Umbilical cord (tissue), 2 donors: ENCODE measurements around the gene CNFN. TPM values are rescaled to one million over a fixed set of nuclear protein-coding genes. Genes with fewer than 3 reads are reported as not detected.

ENCODE experiments used
- DNase-seq: peaks from one replicate; pipeline ENCODE4 v3.0.0-alpha.2; 2015; ENCODE audit warnings: low spot score
- total RNA-seq: library from RNA; depleted of rRNA; stranded (reverse); fragments of >200 nt; gene quantifications from one replicate; pipeline ENCODE4 v1.2.3, GENCODE V29; 2014; ENCODE audit warnings: low replicate concordance; ENCODE audit not compliant: insufficient read depth

CNFN gene, protein sequence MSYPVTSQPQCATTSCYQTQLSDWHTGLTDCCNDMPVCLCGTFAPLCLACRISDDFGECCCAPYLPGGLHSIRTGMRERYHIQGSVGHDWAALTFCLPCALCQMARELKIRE
- not detected for total RNA-seq

GRCh38 chr19:42389899-42390298 lies at the start of gene CNFN:
Gene CNFN (minus strand): TSS chr19:42390297. CDS start chr19:42389037, 1,260 bp downstream.
- no peak for DNase-seq

GRCh38 chr19:42436006-42436405 lies 45.9 kb upstream of the CNFN start:
- no peak for DNase-seq

- no peak for DNase-seq
Observed at GRCh38 chr19:42435316-42435715, 45.2 kb upstream of the CNFN start.

DNA sequence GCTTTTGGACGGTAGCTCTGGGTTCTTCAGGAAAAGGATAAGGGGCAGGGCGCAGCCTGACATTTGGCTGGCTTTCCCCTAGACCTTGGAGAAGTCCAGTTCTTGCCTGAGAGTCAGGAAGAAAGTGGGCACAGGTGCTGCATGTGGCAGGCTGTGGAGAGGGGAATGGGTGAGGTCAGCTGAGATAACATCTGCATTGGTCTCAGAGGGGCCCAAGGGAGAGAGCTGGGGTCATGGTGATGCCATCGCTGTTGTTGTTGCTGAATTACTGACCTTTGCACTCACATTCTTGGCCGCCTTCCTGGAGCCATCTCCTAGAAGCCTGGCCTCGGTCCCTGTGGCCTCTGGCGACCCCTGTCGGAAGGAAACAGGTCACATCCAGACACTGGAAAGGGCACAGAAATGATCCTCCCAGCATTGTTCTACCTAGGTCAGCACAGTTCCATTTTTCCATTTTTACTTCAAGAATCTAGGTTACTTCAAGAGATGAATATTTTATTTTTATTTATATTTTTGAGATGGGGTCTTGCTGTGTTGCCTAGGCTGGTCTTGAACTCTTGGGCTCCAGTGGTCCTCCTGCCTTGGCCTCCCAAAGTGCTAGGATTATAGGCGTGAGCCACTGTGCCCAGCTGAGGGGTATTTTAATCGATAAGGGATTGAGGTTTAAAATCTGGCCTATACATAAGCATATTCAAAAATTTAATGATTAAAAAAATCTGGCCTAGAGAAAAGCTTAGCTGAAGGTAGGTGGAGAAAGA lies 43.6 kb upstream of the CNFN start:
- DNase-seq = peak; percentile 53

GRCh38 chr19:42431486-42431885 lies 41.4 kb upstream of the CNFN start:
- no peak for DNase-seq

GRCh38 chr19:42428676-42429075 lies 38.6 kb upstream of the CNFN start:
- DNase-seq = no peak

GRCh38 chr19:42427313-42427712 lies 37.2 kb upstream of the CNFN start, which contains the start of gene LIPE:
Gene LIPE (minus strand): TSS chr19:42427388. CDS start chr19:42427149, 239 bp downstream.
- DNase-seq = peak; percentile 93

DNA sequence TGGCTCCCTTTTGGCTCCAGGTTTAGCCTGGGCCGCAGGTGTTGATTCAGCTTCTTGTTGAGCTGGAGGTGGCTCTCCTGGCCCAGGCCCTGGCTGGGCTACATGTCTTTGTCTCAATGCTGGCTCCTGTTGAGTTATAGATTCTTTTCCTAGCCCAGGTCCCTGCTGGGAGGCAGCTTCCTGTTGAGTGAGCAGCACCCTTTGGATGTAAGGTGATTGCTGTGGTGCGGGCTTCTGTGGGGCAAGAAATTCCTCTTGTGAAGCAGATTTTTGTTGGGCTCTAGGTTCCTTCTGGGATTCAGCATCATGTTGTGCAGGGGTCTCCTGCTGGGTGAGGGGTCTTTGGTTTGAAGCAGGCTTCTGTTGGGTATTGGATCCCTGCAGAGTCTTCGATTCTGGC lies 36.5 kb upstream of the CNFN start:
- no peak for DNase-seq

DNA sequence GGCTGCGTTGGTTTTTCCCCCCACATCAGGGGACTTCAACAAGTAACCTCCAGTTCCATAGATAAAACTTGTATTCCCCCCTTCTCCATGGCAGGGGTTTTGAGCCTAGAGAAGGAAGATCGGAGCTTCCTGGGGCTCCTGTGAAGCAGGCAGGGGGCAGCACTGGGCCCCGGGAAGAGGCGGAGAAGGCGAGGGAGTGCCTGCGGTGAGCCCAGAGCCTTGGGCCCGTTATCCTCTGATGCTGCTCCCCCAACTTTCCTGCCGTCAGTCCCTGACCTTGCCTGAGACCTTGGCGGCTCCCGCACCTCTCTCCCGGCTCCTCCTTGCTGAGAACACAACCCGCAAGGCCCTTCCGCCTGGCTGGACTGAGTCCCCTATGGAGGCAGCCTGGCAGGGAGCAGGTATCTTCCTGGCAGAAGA lies 34.6 kb upstream of the CNFN start:
- no peak for DNase-seq

GRCh38 chr19:42424345-42424707 lies 34.2 kb upstream of the CNFN start:
- DNase-seq = peak; percentile 73

- DNase-seq = peak; percentile 97
Observed at GRCh38 chr19:42423462-42424344, 33.6 kb upstream of the CNFN start.

- no peak for DNase-seq
Observed at GRCh38 chr19:42422901-42423461, 32.9 kb upstream of the CNFN start.

DNA sequence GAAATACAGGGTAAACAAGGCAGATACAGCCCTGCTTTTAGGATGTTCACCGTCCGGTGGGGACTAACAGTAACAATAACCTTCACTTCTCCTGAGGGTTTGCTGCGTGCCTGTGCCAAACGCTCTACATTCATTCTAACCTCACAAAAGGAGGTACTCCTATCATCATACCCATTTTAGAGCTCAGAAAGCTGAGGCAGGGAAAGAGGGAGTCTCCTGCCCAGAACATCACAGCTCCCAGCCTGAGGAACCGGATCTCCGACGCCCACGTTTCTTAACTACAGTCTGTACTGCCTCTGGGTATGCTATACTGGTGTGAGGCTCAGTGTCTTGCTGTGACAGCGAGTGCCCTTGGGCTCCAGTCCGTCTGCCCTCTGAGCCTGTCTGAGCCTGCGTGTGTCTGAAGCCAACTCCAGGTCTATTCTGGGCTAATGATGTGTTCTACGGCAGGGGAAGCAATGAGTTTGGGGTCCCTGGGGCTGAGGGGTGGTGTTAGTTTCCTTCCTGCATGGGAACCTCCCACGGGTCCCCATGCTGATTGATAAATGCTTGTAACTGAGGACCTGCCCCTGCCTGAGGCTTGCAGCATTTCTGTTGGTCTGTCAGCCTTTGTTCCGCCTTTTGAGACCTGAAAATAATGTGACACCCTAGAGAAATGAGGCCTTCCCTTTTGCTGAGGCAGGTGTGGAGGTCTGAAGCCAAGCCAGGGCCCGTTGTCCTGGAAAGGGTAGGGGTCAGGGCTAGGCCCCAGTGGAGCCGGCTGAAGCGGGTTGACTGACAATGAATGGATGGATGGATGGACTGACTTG lies 32.2 kb upstream of the CNFN start:
- no peak for DNase-seq

DNA sequence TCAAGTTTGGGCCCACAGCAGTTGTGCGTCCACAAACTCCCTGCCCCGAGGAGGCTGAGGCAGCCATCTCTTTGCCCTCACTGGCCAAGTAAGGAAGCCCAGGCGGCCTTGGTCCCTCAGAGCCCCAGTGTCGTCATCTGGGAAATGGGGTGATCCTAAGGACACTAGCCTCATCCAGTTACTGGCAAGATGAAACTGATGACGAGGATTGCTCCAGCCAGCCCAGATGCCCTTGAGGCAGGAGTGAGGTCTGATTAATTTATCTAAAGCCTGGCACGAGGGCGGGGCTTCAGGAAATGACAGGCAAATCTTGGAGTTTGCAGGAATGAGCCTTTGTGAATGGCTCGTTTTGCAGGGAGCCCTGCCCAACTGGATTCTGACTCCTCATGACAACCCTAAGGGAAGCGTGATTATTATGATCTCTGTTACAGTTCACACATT lies 31.5 kb upstream of the CNFN start:
- no peak for DNase-seq

DNA sequence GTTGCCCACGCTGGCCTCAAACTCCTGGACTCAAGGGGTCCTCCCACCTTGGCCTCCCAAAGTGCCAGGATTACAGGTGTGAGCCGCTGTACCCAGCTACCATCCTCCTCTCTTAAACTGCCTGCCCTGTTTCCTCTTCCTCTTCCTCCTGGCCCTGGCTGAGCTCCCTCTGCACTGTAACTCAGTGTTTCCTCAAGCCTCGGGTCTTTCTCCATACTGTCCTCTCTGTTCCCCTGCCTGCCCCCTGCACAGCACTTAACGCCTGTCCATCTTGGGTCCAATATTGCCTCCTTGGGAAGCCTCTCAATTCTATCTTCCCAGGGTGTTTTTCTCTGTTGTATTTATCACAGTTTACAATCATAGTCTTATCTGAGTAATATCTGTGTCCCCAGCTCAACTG lies 31.0 kb upstream of the CNFN start:
- DNase-seq = no peak

DNA sequence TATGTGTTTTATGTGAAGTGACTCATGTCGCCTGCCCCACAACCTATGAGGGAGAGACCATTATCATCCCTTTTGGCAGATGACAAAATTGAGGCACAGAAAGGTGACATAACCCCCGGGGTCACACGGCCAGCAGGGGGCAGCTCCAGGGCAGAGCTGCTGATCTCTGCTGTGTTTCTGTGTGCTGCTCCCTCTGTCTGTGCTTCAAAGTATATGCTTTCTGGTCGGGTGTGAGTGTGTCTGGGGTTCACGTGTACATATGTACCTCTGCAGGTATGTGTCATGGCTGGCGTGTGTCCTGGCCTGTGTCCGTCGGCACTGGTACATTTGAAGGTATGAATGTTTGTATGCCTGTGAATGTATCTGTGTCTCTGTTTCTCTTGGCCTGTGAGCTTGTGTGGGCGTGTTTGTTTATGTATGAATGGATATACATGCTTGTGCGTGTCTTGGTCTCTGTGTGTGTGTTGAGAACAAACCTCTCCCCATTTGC lies 30.0 kb upstream of the CNFN start:
- DNase-seq = no peak

GRCh38 chr19:42419309-42419708 lies 29.2 kb upstream of the CNFN start:
- no peak for DNase-seq

GRCh38 chr19:42412661-42413076 lies 22.6 kb upstream of the CNFN start:
- no peak for DNase-seq

DNA sequence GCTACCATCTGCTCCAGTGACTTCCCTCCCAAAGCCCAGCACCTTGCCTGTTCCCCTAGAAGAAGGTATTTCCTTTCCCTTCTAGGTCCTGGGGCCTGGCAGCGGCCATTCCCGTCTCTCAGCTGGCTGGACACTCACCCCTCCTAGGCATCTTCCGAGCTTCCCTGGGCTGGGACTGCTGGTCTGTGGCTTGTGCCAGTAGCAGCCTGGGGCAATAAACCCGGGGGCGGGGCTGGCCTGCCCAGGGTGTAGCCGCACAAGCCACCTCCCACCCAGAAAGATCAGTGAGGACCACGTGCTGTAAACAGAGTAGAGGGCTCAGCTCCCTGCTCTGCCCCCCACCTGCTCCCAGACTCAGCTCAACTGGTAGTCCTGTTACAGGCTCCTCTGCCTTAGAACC lies 22.1 kb upstream of the CNFN start:
- DNase-seq = no peak

DNA sequence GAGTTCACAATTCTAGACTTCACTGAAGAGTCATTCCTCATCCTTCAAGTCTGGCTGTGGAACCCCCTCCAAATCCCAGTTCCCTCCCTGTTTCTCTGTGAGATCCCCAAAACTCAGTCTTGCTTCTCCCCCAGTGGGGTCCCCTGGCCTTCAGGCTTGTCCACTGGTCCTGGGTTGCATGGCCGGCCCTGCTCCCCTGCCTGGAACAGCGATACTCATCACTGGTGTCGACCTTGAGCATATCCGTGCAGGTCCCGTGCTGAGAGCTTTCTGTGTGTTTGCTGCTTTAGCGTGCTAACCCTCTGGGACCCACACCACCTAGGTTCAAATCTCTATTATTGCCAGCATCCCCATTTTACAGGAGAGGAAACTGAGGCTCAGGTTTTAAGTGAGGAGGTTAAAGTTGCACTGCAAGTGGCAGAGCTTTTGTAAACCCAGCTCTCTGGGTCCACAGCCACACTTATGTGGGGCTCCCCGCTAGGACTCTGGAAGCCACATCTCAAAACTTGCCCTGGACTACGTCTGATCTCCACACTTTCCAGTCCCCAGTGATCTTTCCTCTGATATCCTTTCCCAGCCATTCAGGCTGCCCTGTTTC lies 21.6 kb upstream of the CNFN start:
- no peak for DNase-seq

DNA sequence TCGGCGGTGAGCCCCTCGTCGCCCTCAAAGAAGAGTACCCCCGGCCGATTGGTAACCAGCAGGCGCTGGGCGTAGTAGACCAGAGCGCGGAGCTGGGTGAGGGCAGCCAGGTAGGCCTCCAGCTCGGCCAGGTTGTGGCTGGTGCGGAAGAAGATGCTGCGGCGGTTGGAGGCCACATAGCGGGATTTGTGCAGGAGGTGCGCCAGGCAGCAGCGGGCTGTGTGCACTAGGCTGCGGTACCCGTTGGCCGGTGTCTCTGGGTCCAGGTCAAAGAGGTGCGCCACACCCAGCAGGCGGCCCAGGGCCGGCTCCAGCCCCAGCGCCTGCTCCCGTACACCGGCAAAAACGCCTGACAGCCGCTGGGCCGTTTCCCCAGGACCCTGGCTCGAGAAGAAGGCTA lies 20.3 kb upstream of the CNFN start:
- no peak for DNase-seq
